Activated effector memory CD4-positive, alpha-beta T cell treated with anti-CD3 and anti-CD28 coated beads, Interleukin-2, amount 50 U/mL, for 16 hours (primary cell): ENCODE measurements around the gene COA5.

Experiments used
- DNase-seq: peaks from one replicate; pipeline ENCODE4 v3.0.0-alpha.2; 2020

The COA5 gene, protein sequence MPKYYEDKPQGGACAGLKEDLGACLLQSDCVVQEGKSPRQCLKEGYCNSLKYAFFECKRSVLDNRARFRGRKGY

GRCh38 chr2:98608116-98608961, at the start of gene COA5, which contains the start of gene UNC50:
TSS of gene COA5 (minus strand) at chr2:98608512. CDS start at chr2:98608405, 107 bp downstream.
TSS of gene UNC50 (plus strand) at chr2:98608589. CDS start at chr2:98609760, 1,171 bp downstream.
- DNase-seq = peak; percentile 97

DNA sequence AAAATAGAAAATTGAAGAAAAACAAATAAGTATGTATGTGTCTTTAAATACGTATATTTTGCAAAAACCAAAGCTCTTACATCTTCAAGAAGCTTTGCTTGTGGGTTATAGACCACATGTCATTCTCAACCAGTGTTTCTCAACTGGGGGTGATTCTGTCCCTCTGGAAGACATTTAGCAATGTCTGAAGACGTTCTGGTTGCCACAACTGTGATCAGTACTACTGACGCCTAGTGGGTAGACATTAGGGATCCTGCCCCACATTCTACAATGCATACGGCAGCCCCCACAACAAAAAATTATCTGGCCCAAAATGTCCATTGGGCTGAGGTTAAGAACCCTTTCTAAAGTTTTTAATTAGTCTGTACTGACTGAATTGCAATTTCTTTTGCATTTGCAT, 48.5 kb upstream of the COA5 start:
- no peak for DNase-seq

DNA sequence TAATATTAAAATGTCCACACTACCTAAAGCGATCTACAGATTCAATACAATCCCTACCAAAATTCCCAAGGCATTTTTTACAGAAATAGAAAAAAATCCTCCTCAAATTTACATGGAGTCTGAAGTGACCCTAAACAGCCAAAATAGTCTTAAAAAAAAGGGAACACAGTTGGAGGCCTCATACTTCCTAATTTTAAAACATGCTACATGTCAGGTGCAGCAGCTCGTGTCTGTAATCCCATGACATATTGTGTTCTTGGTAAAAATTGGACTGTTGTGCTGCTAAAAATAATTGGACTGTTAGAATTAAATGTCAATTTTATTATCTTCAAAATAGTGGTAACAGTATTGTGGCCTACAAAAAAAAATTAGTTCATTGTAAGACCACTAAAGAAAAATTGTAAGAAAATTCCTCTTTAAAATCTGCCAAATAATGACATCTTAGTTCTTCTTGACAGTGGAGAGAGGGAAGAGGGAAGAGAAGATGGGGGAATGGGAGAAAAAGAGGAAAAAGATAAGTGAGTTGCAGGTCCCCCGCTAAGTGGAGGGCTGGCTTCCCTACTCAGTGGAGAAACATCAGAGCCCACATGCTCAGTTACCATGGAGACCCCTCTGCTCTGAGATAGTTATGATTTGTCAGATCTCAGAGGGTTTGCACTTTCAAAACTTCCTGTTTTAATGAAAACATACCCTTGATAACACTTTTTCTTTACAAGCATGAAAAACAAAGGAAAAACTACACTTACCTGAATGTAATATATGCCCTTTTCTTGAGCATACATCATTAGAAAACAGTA, 46.6 kb upstream of the COA5 start:
- no peak for DNase-seq

DNA sequence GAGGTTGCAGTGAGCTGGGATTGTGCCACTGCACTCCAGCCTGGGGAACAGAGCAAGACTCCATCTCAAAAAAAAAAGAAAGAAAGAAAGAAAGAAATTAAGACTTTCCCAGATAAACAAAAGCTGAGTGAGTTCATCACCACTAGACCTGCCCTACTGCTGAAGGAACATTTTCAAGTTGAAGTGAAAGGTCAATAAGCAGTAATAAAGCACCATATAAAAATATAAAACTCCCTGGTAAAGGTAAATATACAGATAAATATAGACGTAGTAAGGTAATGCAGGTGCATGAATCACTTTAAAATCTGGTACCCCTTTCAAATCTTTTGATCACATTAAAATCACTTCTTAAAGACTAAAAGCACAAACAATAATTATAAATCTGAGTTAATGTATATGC, 42.7 kb upstream of the COA5 start:
- no peak for DNase-seq

- no peak for DNase-seq
Measured at GRCh38 chr2:98649992-98650375, 41.7 kb upstream of the COA5 start.

- DNase-seq = peak; percentile 90
Measured at GRCh38 chr2:98649135-98649991, 41.1 kb upstream of the COA5 start.

- no peak for DNase-seq
Measured at GRCh38 chr2:98648451-98648850, 40.1 kb upstream of the COA5 start.

DNA sequence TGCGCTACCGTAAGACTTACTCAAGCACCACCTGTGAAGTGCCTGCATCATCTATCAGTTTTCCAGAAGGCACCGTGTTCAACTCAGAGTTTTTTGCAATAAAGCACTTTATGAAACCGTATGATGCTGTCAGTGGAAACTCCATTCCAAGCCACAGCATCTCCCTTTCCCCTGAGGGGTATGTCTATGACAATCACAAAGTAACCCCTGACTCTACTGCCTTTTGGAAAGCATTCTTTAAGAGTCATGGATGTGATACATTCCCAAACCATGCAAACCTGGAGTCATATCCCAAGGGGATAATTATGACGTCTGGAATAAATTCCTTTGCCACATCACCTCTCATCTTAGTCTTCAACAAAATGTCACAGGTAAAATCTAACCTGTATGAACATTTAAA, 39.3 kb upstream of the COA5 start:
- DNase-seq = no peak

DNA sequence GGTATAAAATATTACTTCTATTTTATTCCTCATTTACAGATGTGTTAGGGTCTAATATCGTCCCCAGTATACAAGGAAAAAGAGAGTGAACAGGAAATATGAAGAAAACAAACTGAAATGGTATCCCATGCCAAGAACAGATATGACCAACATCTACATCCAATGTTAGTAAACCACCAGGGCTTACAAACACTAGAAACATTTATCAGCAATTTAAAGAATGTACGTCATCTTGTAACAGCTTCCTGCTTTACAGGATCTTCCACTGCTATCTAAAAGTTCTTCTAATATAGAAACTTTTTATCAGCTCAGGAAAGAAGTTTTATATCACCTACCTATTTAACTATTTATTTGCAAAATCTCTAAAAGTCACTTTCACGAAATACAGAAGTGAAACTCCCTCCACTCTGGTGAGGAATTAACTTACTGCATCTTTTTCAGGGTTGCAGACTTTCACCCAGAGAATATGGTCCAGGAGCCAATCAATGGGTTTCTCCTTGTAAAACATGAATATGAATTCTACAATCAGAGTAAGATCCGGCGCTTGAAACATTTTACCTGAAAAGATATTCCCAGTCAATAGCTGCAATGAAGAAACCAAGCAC, 35.3 kb upstream of the COA5 start:
- no peak for DNase-seq

DNA sequence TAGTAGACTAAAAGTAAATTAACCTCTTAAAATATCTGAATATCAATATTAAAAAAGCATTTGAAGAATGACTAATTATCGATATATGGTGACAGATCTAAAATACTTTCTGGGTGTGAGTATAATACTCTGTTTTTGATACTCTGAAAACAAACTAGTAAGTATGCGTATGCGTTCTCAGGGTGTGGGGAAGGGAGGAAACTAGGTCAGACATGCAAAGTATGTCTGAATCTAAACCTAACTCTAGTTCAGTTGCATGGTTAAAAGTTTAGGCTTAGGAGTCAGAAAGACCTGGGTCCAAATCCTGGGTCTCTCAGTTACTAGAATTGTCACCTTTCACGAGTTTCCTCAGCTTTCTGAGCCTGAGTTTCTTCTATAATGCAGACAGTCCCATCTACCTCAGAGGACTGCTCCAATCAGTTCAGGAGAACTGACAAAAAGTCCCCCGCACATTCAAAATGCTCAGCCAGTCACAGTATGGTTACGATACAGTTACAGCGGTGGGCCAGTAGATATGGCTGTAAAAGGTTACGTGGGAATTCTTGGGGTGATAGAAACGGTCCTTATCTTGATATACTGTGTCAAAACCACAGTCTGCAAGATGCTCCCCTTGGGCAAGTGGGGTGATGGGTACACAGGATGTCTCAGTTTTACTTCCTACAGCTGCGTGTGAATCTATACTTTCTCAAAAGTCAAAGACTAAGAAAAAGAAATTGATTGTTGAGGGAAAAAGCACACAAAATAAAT, 29.3 kb upstream of the COA5 start:
- DNase-seq = peak; percentile 72

GRCh38 chr2:98634406-98635092, 26.2 kb upstream of the COA5 start:
- peak; percentile 78 for DNase-seq

GRCh38 chr2:98632351-98632750, 24.0 kb upstream of the COA5 start:
- no peak for DNase-seq

- DNase-seq = no peak
Measured at GRCh38 chr2:98623657-98624056, 15.3 kb upstream of the COA5 start.

DNA sequence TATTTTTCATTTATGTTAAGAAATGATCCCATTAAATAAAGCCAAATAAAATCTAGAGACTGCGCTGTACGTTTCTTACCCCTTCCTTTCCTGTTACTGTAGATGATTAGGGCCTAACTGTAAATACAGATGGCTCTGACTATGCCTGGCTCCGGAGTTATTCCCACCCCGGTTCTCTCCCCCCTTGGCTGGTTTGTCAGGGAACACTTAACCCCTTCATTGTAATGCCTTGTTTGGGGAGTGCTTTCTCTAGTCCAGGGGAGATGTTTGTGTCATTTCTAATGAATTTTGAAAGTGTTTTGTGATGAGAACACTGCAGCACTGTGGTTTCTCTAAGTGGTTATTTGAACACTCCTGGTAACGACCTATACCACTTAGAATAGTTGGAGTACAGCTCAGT, 8.8 kb upstream of the COA5 start:
- DNase-seq = no peak

GRCh38 chr2:98615481-98615880, 7.2 kb upstream of the COA5 start:
- no peak for DNase-seq

DNA sequence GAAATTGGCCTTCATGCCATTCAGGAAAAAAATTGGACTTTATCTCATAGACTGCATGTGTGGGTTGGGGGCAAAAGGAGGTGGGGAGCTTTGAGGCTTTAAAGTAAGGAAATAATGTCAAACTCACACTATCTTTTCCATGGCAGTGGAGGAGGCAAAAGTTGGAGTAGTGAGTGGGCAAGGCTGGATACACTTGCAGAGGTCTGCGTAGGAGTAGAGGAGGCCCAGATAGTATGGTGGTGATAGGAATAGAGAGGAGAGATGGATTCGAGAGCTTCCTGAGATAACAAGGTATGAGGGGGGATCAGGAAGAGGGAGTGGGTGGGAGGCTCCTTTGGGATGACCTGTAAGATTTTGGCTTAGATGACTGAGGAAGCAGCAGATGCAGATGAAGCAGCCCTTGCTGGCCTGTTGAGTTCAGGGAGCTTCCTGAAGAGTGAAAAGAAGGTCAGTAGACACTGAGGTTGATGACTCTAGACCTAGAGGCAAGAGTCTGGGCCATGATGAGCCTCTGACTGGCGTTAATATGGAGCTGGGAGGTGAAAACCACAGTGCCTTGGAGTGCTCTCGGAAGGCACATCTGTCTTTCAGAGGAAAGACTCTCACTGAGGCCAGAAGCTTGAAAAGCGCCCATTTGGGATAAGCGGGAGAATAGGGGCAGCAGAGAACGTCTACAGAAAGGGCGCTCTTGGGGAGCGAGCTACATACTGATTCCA, 5.9 kb upstream of the COA5 start:
- DNase-seq = no peak

DNA sequence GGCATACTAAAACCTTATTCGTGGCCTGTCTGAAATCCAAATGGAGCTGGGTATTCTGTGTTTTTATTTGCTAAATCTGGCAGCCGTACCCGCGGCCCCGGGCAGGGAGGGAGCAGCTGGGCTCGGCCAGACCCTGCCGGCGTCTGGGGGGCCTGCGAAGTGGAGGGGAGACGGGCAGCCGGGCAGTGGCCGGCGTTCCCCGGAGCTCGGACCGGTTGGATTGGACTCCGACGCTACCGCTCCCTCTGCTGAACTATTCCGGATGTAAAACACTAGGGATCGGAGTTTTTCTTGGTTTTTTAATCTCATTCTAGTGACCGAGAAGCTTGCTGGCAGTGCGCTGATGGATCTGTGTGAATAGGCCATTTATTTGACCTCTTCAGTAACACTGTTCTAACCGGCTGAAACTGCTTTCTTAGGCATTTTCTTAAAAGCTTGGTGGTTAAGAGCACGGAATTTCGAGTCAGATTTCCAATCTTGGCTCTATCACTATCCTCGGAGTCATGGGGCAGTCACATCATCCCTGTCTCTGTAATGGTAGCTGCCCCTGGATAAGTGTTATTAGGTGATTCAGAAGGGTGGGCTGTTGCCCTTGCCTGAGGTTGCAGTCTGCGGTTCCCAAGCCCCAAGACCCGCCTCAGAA, 771 bp upstream of the COA5 start:
- DNase-seq = no peak

- DNase-seq = no peak
Measured at GRCh38 chr2:98607741-98608115, 584 bp downstream of the COA5 start.

DNA sequence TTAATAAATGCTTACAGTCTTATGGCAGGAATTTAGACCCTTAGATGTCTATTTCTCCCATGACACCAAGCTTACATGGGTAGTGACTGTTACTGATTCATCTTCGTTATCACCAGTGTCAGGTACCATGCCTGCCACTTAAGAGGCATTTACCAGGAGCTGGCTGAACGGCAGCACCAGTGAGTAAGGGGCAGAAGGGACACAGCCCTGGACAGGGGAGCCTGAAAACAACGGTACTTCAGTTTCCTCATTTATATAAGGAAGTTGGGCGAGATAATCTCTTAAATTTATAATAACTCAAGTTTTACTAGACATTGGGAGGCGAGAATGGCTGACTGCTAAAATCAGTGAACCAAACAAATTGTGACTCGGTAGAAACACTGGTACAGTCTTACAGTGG, 1.2 kb downstream of the COA5 start:
- no peak for DNase-seq

GRCh38 chr2:98606431-98606830, 1.9 kb downstream of the COA5 start:
- DNase-seq = no peak
